Measurements from ENCODE around the gene ALKBH1.

ALKBH1 gene

DNA sequence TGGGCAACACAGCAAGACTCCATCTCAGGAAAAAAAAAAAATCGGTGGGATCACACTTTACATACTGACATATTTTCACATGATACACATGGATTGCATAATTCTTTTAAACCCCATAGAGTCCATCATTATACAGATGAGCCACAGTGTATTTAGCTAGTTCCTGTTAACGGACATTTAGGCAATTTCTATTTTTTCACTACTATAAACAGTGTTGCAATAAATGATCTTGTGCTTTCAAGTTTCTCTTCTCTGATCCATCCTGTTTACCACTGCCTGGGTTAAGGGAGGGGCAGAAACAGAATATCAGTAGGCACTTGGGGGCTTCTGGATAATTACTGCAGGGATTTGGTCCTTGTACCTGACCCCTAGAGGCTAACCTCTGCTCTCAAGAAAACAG, 48.0 kb downstream of the ALKBH1 start:
- no peak for DNase-seq (ENCODE audit: extremely low spot score)
- ChIA-PET POLR2A (no interaction called here), CTCF (interaction anchor here (1.0 kb wide), 1 partner anchor 19 kb away, joined by 3 read pairs; no protein-coding TSS in a partner anchor)
- TF ChIP-seq, protein P1, sequence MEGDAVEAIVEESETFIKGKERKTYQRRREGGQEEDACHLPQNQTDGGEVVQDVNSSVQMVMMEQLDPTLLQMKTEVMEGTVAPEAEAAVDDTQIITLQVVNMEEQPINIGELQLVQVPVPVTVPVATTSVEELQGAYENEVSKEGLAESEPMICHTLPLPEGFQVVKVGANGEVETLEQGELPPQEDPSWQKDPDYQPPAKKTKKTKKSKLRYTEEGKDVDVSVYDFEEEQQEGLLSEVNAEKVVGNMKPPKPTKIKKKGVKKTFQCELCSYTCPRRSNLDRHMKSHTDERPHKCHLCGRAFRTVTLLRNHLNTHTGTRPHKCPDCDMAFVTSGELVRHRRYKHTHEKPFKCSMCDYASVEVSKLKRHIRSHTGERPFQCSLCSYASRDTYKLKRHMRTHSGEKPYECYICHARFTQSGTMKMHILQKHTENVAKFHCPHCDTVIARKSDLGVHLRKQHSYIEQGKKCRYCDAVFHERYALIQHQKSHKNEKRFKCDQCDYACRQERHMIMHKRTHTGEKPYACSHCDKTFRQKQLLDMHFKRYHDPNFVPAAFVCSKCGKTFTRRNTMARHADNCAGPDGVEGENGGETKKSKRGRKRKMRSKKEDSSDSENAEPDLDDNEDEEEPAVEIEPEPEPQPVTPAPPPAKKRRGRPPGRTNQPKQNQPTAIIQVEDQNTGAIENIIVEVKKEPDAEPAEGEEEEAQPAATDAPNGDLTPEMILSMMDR (IDR thresholded peaks at IDR 0.05; ENCODE audit: control extremely low read depth, extremely low read depth, low read depth, missing control alignments) = no peak

DNA sequence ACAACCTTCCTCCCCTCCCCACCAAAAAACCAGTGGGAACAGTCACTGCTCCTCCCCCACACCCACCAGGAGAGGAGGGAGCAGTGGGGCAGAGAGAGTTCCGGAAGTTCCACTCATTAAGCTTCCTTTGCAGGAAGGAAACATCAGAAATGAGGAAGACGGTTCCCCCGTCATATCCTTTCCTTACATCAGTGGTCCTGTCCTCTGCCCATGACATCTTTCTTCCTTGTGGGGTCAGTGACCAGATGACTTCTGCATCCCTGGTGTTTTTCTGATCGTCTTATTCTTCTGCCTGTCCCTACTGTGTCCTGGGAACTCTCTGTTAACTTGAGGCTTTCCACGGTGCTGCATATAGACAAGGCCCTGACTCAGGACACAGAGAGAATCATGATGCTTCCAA, 50.5 kb downstream of the ALKBH1 start:
- DNase-seq (ENCODE audit: extremely low spot score) = no peak
- CTCF ChIA-PET = no interaction called here
- POLR2A ChIA-PET = no interaction called here
- TF ChIP-seq, protein P1 (IDR thresholded peaks at IDR 0.05; ENCODE audit: control extremely low read depth, extremely low read depth, low read depth, missing control alignments) = no peak

DNA sequence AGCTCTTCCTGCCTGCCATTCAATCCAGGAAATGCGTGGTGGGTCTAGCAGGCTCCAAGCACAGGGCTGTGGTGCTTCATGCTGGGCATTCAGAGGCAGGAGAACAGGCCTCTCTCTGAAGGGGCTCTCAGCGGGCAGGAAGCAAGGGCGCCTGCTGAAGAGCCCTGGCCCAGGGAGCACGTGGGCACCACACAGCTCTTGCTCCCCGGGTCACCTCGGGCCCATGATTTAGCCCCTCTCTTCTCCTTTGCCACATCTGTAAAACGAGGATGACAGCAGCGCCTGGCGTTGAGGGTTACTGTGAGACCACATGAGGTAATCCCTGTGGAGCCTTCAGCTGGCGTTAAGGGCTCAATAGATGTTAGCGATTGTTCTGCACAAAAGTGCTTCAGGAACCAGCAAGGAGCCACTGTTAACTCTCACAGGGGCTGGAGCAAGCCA, 53.8 kb downstream of the ALKBH1 start:
- TF ChIP-seq, protein P1 (IDR thresholded peaks at IDR 0.05; ENCODE audit: control extremely low read depth, extremely low read depth, low read depth, missing control alignments) = no peak
- POLR2A ChIA-PET = no interaction called here
- DNase-seq (ENCODE audit: extremely low spot score) = no peak
- CTCF ChIA-PET = interaction anchor here (1.0 to 3.1 kb wide), 6 partner anchors 9 to 912 kb away, joined by 3 to 15 read pairs (median 6); no protein-coding TSS in a partner anchor

DNA sequence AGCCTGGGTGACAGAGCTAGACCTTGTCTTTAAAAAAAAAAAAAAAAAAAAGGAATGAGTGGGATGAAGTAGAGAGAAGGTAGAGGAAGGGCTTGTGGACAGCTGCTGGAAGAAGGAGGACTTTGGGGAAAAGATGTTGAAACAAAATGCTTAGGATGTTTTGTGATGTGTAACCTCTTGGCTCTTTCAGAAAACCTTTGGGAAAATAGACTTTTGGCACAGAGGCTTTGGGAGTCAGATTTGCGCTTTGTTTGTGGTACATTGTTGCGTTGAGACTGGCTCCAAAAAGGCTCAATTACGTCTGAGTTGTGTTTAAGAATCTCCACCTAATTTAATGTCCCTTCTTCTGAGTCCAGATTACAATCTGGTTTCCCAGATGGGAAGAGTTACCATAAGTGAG, 58.5 kb downstream of the ALKBH1 start:
- TF ChIP-seq, protein P1 (IDR thresholded peaks at IDR 0.05; ENCODE audit: control extremely low read depth, extremely low read depth, low read depth, missing control alignments) = no peak
- ChIA-PET CTCF (no interaction called here), POLR2A (no interaction called here)
- DNase-seq (ENCODE audit: extremely low spot score) = no peak

DNA sequence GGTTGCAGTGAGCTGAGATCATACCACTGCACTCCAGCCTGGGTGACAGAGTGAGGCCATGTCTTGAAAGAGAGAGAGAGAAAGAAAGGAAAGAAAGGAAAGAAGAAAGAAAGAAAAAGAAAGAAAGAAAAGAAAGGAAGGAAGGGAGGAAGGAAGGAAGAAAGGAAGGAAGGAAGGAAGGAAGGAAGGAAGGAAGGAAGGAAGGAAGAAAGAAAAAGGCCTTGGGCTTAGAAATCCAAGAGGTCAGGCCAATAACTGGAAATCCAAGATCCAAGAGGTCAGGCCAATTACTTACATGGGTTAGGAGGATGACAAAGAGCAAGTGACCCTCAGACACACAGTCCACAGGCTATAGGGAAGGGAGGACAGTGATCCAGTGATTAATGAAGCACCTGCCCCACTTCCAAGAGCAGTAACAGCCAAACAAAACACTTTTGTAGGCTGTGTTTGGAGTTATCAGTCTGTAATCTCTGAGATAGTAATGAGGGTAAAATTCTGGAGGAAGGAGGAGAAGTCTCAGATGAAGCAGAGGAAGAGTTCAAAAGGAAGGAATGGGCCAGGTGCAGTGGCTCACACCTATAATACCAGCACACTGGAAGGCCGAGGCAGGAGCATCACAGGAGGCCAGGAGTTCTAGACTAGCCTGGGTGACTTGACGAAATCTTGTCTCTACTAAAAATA, 59.2 kb downstream of the ALKBH1 start:
- ChIA-PET POLR2A (no interaction called here), CTCF (interaction anchor here (1.0 kb wide), 1 partner anchor 9 kb away, joined by 3 read pairs; no protein-coding TSS in a partner anchor)
- TF ChIP-seq, protein P1 (IDR thresholded peaks at IDR 0.05; ENCODE audit: control extremely low read depth, extremely low read depth, low read depth, missing control alignments) = no peak
- DNase-seq (ENCODE audit: extremely low spot score) = no peak

DNA sequence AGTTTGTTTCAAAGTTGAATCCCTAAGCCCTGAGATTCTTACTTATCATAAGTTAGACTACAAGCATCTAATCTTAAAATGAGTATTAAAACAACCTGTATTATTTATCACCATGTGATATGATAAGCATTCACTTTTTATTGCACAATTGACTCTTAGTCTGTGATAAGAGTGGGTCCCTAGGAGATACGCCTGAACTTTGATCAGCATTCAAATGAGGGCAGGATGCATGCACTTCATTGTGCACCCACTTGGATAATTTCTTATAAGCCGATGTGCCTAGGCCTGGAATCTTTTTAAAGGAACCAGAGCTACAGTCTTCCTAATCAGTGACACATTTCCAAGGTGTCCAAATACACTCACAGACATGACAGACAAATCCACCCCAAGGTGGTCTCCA, 60.0 kb downstream of the ALKBH1 start:
- CTCF ChIA-PET = interaction anchor here (0.7 to 1.0 kb wide), 2 partner anchors 9 to 347 kb away, joined by 3 read pairs; no protein-coding TSS in a partner anchor
- TF ChIP-seq, protein P1 (IDR thresholded peaks at IDR 0.05; ENCODE audit: control extremely low read depth, extremely low read depth, low read depth, missing control alignments) = no peak
- no peak for DNase-seq (ENCODE audit: extremely low spot score)
- POLR2A ChIA-PET = no interaction called here
